Measurements from ENCODE around the gene COL6A3. TPM values are rescaled to one million over a fixed set of nuclear protein-coding genes. Genes with fewer than 3 reads are reported as not detected.

COL6A3 gene
- total and polyA plus RNA-seq, 2 of the 13 experiments (the other 11 are each of a cell fraction or from before 2014, with no cell fraction given) = 0.03 TPM; not detected in 1

GRCh38 chr2:237422309-237422708, 8.3 kb upstream of the COL6A3 start:
- TF ChIP-seq ZNF281 (CRISPR knock-in tag; IDR thresholded peaks at IDR 0.05; ENCODE audit: borderline replicate concordance) = no peak
- TF ChIP-seq NAIF1 (CRISPR knock-in tag; IDR thresholded peaks at IDR 0.05; ENCODE audit: borderline replicate concordance) = no peak
- TF ChIP-seq CREB1 (IDR thresholded peaks at IDR 0.05) = peak; percentile 98
- TF ChIP-seq CREB1 (CRISPR knock-in tag; IDR thresholded peaks at IDR 0.05) = no peak
- TF ChIP-seq ZBTB37 (CRISPR knock-in tag; IDR thresholded peaks at IDR 0.05) = no peak
- TF ChIP-seq ATF7 (IDR thresholded peaks at IDR 0.05) = peak; percentile 100
- TF ChIP-seq ATF7 (CRISPR knock-in tag; IDR thresholded peaks at IDR 0.05) = no peak
- TF ChIP-seq PBX2 (CRISPR knock-in tag; IDR thresholded peaks at IDR 0.05) = no peak
- TF ChIP-seq TBX2 (CRISPR knock-in tag; IDR thresholded peaks at IDR 0.05; ENCODE audit: borderline replicate concordance) = no peak
- TF ChIP-seq EEA1 (CRISPR knock-in tag; IDR thresholded peaks at IDR 0.05; ENCODE audit: borderline replicate concordance) = no peak
- TF ChIP-seq ZNF777 (CRISPR knock-in tag; IDR thresholded peaks at IDR 0.05) = no peak
- no peak for TF ChIP-seq HMG20A (CRISPR knock-in tag; IDR thresholded peaks at IDR 0.05; ENCODE audit: borderline replicate concordance)
- TF ChIP-seq ZNF678 (CRISPR knock-in tag; IDR thresholded peaks at IDR 0.05) = no peak
- TF ChIP-seq YEATS4 (CRISPR knock-in tag; IDR thresholded peaks at IDR 0.05; ENCODE audit: borderline replicate concordance) = no peak
- no peak for TF ChIP-seq KDM3A (CRISPR knock-in tag; IDR thresholded peaks at IDR 0.05; ENCODE audit: low read depth)
- TF ChIP-seq HBP1 (CRISPR knock-in tag; IDR thresholded peaks at IDR 0.05; ENCODE audit: low read depth) = no peak
- TF ChIP-seq ZNF839 (CRISPR knock-in tag; IDR thresholded peaks at IDR 0.05; ENCODE audit: borderline replicate concordance) = no peak
- ChIA-PET CTCF (ENCODE audit: low intra/inter-chr PET ratio, low total read pairs) (no interaction called here), POLR2A (no interaction called here)
- Histone ChIP-seq H2AFZ (ENCODE audit: low read length) (no peak overlapping the region), H4K20me1 (ENCODE audit: insufficient read depth, low read length) (no peaks in the 10 kb centered on the region), H3K27me3 (ENCODE audit: control insufficient read depth in 1 of 2, insufficient read depth in 2 of 2, low read length in 2 of 2) (peaks cover 1 to 47% of the 10 kb centered on the region in 2 experiments; a peak in 3 of 5 replicates), H3K79me2 (ENCODE audit: insufficient read depth, low read length) (no peaks in the 10 kb centered on the region), H3K4me3 (replicated peaks in 1 of 3; ENCODE audit: insufficient read depth in 1 of 3, low read depth in 2 of 3, low read length in 3 of 3) (no peak overlapping the region), H3K27ac (ENCODE audit: extremely low read length, insufficient read depth, low read length) (no peak overlapping the region), H3K9ac (ENCODE audit: insufficient read depth, low read depth, low read length) (no peak overlapping the region), H3K4me2 (ENCODE audit: low read depth, low read length) (0 out of 2 replicates have a peak overlapping the region, but pooled peaks have one; percentile 55), H3K9me3 (ENCODE audit: low read length) (no peaks in the 10 kb centered on the region), H3K36me3 (replicated peaks in 1 of 2; ENCODE audit: control insufficient read depth in 1 of 2, insufficient read depth in 2 of 2, low read length in 2 of 2) (no peaks in the 10 kb centered on the region), H3K4me1 (ENCODE audit: insufficient read depth, low read length) (peaks cover 7% of the 10 kb centered on the region)
- no peak for FAIRE-seq
- WGBS (ENCODE audit: low lambda C conversion rate) = 59% methylated on average over 10 of the region's 10 CpGs
- BruUV-seq (replicated peaks) = no TSS peak
- ATAC-seq = peak; percentile 24; the same call in 2 of the 3 replicates
- DNase-seq (ENCODE audit: low spot score) = no peak
- intact Hi-C loops (cut with micrococcal nuclease; ENCODE audit: unreplicated experiment) (no loop called here), in situ Hi-C loops (cut with HindIII; ENCODE audit: extremely low pct_ligation_motif_present, low pct_unique_long_range_greater_than_20kb) (no loop called here)

Data from HepG2 (cell line).